ENCODE results near the gene LSM11.

Gene LSM11

GRCh38 chr5:157734436-157734835 is 9.1 kb upstream of the LSM11 start:
- no peak for DNase-seq (ENCODE audit: low spot score)

- DNase-seq (ENCODE audit: low spot score), result no peak
Observed at GRCh38 chr5:157735991-157736390, 7.5 kb upstream of the LSM11 start.

GRCh38 chr5:157739388-157740228 is 3.9 kb upstream of the LSM11 start:
- peak; percentile 61 for DNase-seq (ENCODE audit: low spot score)

GRCh38 chr5:157740229-157740610 is 3.3 kb upstream of the LSM11 start:
- no peak for DNase-seq (ENCODE audit: low spot score)

GRCh38 chr5:157741131-157741530 is 2.4 kb upstream of the LSM11 start:
- DNase-seq (ENCODE audit: low spot score), result no peak

- no peak for DNase-seq (ENCODE audit: low spot score)
Observed at GRCh38 chr5:157744051-157745011, 819 bp downstream of the LSM11 start.

GRCh38 chr5:157745041-157745456 is 1.5 kb downstream of the LSM11 start:
- DNase-seq (ENCODE audit: low spot score), result no peak

GRCh38 chr5:157747173-157747740 is 3.7 kb downstream of the LSM11 start:
- no peak for DNase-seq (ENCODE audit: low spot score)

- DNase-seq (ENCODE audit: low spot score), result no peak
Observed at GRCh38 chr5:157747766-157748700, 4.5 kb downstream of the LSM11 start.

- no peak for DNase-seq (ENCODE audit: low spot score)
Observed at GRCh38 chr5:157748760-157749461, 5.4 kb downstream of the LSM11 start.

- no peak for DNase-seq (ENCODE audit: low spot score)
Observed at GRCh38 chr5:157749462-157749799, 5.9 kb downstream of the LSM11 start.

GRCh38 chr5:157750320-157750719 is 6.8 kb downstream of the LSM11 start:
- DNase-seq (ENCODE audit: low spot score), result no peak

GRCh38 chr5:157756122-157756521 is 12.6 kb downstream of the LSM11 start:
- DNase-seq (ENCODE audit: low spot score), result no peak

- DNase-seq (ENCODE audit: low spot score), result no peak
Observed at GRCh38 chr5:157758706-157759105, 15.2 kb downstream of the LSM11 start.

GRCh38 chr5:157761690-157762621 is 18.4 kb downstream of the LSM11 start:
- DNase-seq (ENCODE audit: low spot score), result peak; percentile 41

- DNase-seq (ENCODE audit: low spot score), result no peak
Observed at GRCh38 chr5:157764531-157764930, 21.0 kb downstream of the LSM11 start.

GRCh38 chr5:157766442-157766841 is 22.9 kb downstream of the LSM11 start:
- DNase-seq (ENCODE audit: low spot score), result no peak

GRCh38 chr5:157766902-157767301 is 23.4 kb downstream of the LSM11 start:
- no peak for DNase-seq (ENCODE audit: low spot score)

GRCh38 chr5:157767689-157768088 is 24.2 kb downstream of the LSM11 start:
- no peak for DNase-seq (ENCODE audit: low spot score)

GRCh38 chr5:157770665-157771064 is 27.2 kb downstream of the LSM11 start:
- DNase-seq (ENCODE audit: low spot score), result no peak

All from putamen (tissue), 1 donor.